NB4 (cell line): ENCODE measurements around the gene TSPAN4.

Experiments used
- MYC ChIP-seq: IDR thresholded peaks from 2 replicates; pipeline ENCODE4 v1.6.1; 2011; ENCODE audit warnings: low read depth, low read length
- TF ChIP-seq, protein P1 (sequence below): IDR thresholded peaks from one replicate; pipeline ENCODE4 v1.5.1; 2012; ENCODE audit warnings: low read depth, low read length

DNA sequence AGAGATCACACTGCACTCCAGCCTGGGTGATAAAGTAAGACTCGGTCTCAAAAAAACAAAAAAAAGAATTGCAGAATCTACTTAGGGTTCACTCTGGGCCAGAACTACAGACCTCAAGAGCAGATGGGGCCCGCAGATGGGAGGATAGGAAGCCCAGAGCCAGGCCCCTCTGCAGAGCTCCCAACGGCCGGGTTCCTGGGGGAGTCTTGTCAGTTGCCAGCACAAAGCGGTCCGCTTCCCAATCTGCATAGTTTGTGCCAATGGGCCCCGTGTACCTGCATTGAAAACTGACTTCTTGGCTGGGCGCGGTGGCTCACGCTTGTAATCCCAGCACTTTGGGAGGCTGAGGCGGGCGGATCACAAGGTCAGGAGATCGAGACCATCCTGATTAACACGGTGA lies 69.6 kb downstream of the TSPAN4 start:
- TF ChIP-seq MYC = no peak
- TF ChIP-seq, protein P1, sequence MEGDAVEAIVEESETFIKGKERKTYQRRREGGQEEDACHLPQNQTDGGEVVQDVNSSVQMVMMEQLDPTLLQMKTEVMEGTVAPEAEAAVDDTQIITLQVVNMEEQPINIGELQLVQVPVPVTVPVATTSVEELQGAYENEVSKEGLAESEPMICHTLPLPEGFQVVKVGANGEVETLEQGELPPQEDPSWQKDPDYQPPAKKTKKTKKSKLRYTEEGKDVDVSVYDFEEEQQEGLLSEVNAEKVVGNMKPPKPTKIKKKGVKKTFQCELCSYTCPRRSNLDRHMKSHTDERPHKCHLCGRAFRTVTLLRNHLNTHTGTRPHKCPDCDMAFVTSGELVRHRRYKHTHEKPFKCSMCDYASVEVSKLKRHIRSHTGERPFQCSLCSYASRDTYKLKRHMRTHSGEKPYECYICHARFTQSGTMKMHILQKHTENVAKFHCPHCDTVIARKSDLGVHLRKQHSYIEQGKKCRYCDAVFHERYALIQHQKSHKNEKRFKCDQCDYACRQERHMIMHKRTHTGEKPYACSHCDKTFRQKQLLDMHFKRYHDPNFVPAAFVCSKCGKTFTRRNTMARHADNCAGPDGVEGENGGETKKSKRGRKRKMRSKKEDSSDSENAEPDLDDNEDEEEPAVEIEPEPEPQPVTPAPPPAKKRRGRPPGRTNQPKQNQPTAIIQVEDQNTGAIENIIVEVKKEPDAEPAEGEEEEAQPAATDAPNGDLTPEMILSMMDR = no peak
